ENCODE measurements around the gene FGD5. TPM values are rescaled to one million over a fixed set of nuclear protein-coding genes. Genes with fewer than 3 reads are reported as not detected.

Gene FGD5
- total and polyA plus RNA-seq, 2 donors from 2014 or later = 18.7 to 40.1 TPM

DNA sequence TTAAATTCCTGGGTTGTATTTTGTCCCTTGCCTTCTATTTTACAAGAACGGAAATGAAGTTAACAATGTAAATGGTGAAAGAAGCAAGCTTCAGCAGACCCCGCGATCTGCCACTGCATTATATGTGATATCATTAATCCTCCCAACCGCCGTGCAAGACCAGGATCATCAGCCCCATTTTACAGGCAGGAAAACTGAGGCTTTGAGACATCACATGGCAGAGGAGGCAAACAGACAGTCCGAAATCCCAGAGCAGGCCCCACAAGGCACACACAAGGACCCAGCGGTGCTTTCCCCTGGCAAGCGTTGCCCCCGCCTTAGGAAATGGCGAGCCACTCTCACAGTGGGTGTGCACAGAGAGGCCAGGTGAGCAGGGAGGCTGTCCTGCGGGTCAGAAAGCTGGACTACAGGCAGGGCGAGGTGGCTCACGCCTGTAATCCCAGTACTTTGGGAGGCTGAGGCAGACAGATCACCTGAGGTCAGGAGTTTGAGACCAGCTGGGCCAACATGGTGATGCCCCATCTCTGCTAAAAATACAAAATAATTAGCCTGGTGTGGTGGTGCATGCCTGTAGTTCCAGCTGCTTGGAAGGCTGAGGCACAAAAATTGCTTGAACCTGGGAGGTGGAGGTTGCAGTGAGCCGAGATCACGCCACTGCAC is 16.2 kb downstream of the FGD5 start:
- FAIRE-seq = no peak
- Histone ChIP-seq H3K4me3 (ENCODE audit: low read length in 3 of 3) (no peak overlapping the region), H3K9me3 (ENCODE audit: control insufficient read depth in 2 of 3, insufficient read depth in 1 of 3, low read length in 3 of 3) (no peaks in the 10 kb centered on the region), H3K9ac (ENCODE audit: low read length in 3 of 3) (no peak overlapping the region), H3K36me3 (ENCODE audit: control insufficient read depth in 2 of 3, insufficient read depth in 3 of 3, low read length in 3 of 3) (no peaks in the 10 kb centered on the region), H3K27me3 (ENCODE audit: control insufficient read depth, insufficient read depth, low read length) (no peaks in the 10 kb centered on the region), H3K27ac (ENCODE audit: low read depth in 2 of 2, low read length in 2 of 2) (no peak overlapping the region), H3K4me1 (ENCODE audit: control insufficient read depth in 2 of 3, insufficient read depth in 2 of 3, low read depth in 1 of 3, low read length in 3 of 3) (peaks cover 0 to 31% (median 24%) of the 10 kb centered on the region in 3 donors)
- intact Hi-C loops (cut with DNase I) = no loop called here
- TF ChIP-seq CTCF (IDR thresholded peaks at IDR 0.05; ENCODE audit: borderline replicate concordance, extremely low read depth, insufficient read depth) = no peak
- no peak for DNase-seq

DNA sequence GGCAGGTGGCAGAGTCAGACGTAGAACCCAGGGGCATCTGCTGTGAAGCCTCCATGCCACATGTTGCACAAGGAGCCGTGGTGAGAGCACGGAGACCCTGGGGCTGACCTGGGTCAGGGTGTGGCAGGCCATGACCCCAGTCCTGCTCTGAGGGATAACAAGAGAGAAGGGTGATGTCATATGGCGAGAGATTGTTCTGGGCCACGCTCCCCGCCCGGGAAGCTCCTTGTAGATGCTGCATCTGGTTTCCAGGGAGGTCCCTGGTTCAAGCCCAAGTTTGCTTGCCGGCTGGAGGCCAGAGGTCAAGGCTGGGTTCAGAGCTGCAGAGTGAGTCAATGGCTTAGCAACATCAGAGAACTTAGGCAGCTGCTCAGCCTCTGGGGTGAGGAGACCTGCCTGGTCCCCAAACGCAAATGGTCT is 17.3 kb downstream of the FGD5 start:
- no peak for TF ChIP-seq CTCF (IDR thresholded peaks at IDR 0.05; ENCODE audit: borderline replicate concordance, extremely low read depth, insufficient read depth)
- no peak overlapping the region for H3K27ac ChIP-seq (ENCODE audit: low read depth in 2 of 2, low read length in 2 of 2)
- intact Hi-C loops (cut with DNase I) = no loop called here
- H3K4me1 ChIP-seq (ENCODE audit: control insufficient read depth in 2 of 3, insufficient read depth in 2 of 3, low read depth in 1 of 3, low read length in 3 of 3) = peaks cover 0 to 31% (median 24%) of the 10 kb centered on the region in 3 donors
- H3K9ac ChIP-seq (ENCODE audit: low read length in 3 of 3) = no peak overlapping the region
- DNase-seq = peak in 1 of 5 donors; percentile 91
- FAIRE-seq = no peak
- H3K27me3 ChIP-seq (ENCODE audit: control insufficient read depth, insufficient read depth, low read length) = no peaks in the 10 kb centered on the region
- H3K4me3 ChIP-seq (ENCODE audit: low read length in 3 of 3) = no peak overlapping the region
- H3K36me3 ChIP-seq (ENCODE audit: control insufficient read depth in 2 of 3, insufficient read depth in 3 of 3, low read length in 3 of 3) = no peaks in the 10 kb centered on the region
- no peaks in the 10 kb centered on the region for H3K9me3 ChIP-seq (ENCODE audit: control insufficient read depth in 2 of 3, insufficient read depth in 1 of 3, low read length in 3 of 3)

DNA sequence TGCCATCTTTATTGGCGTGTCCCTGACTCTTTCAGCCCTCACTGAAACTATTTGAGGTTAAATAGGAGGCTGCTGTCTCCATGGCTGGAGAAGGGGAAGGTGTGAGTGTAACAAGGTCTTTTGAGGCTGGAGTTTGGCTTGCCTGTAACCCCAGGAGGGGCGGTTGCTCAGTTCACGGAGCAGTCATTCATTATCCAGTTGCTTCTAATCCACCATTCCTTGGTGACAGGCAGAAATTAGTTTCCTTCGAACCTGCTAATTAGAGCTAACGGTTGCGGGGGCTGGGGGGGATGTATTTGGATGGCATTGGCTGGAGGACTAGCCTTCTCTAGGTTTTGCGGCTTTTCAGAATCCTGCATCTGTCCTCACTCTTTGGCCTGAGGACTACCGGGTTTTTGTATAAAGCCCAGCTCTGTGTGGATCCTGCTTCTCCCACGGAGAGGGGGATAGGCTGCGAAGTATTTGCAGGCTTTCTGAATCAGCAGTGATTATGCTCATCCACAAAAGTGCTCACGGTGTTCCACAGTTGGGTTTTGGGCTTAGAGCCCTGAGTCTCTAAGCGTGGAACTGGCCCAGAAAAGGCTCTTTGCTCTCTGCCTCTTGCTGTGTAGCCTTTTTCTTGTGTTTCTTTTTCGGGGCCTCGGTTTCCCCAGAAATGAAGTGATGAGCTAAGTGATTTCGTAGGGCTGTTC is 18.6 kb downstream of the FGD5 start:
- peak overlapping the region in 1 of 3 donors; percentile 31 for H3K4me3 ChIP-seq (ENCODE audit: low read length in 3 of 3)
- peak; percentile 1 for TF ChIP-seq CTCF (IDR thresholded peaks at IDR 0.05; ENCODE audit: borderline replicate concordance, extremely low read depth, insufficient read depth)
- peak overlapping the region; percentile 53 to 57 for H3K27ac ChIP-seq (ENCODE audit: low read depth in 2 of 2, low read length in 2 of 2)
- H3K4me1 ChIP-seq (ENCODE audit: control insufficient read depth in 2 of 3, insufficient read depth in 2 of 3, low read depth in 1 of 3, low read length in 3 of 3) = peaks cover 0 to 31% (median 28%) of the 10 kb centered on the region in 3 donors
- intact Hi-C loops (cut with DNase I) = no loop called here
- H3K36me3 ChIP-seq (ENCODE audit: control insufficient read depth in 2 of 3, insufficient read depth in 3 of 3, low read length in 3 of 3) = no peaks in the 10 kb centered on the region
- no peak overlapping the region for H3K9ac ChIP-seq (ENCODE audit: low read length in 3 of 3)
- no peaks in the 10 kb centered on the region for H3K9me3 ChIP-seq (ENCODE audit: control insufficient read depth in 2 of 3, insufficient read depth in 1 of 3, low read length in 3 of 3)
- H3K27me3 ChIP-seq (ENCODE audit: control insufficient read depth, insufficient read depth, low read length) = no peaks in the 10 kb centered on the region
- FAIRE-seq (no peak), DNase-seq (no peak)

All from kidney (tissue), 14 donors.